SK-N-SH (cell line): ENCODE data around the gene ZNF564. TPM values are rescaled to one million over a fixed set of nuclear protein-coding genes. Genes with fewer than 3 reads are reported as not detected.
A peak's percentile ranks its signal among the peaks of the same experiment; 100 is the strongest.

Experiments used
- CTCF ChIA-PET: fragments of 300-600, 350-600 bp; formaldehyde crosslinking; extraction: SDS; loops from one replicate; lab custom pipeline; 2021; lab: Yijun Ruan, JAX
- POLR2A ChIA-PET: fragments of 350-600 bp; sonication (Branson Sonifier 250); formaldehyde crosslinking; extraction: SDS; loops from one replicate; lab custom pipeline; 2020; ENCODE audit warnings: antibody characterized with exemption, inconsistent platforms; lab: Yijun Ruan, JAX
- DNase-seq: peaks from one replicate; pipeline ENCODE4 v3.0.0; 2012
- H2AFZ ChIP-seq: fragments of 200-600 bp; sonication (generic); 2 replicates; pipeline ENCODE4 v1.8.1; 2016; ENCODE audit warnings: antibody characterized with exemption, mild to moderate bottlenecking, low read depth
- H3F3A ChIP-seq: fragments of 200-600 bp; sonication (generic); replicated peaks from 2 replicates; pipeline ENCODE3; 2016; ENCODE audit warnings: antibody characterized with exemption, mild to moderate bottlenecking; ENCODE audit not compliant: insufficient read depth
- H3K27ac ChIP-seq, 2 experiments: fragments of 200-500 bp in 1 of 2; fragments of 200-600 bp in 1 of 2; sonication (Bioruptor generic) in 1 of 2; sonication (generic), shearing (Covaris generic) in 1 of 2; 2 replicates each; pipeline versions ENCODE4 v1.5.1 to v1.6.1; 2014 to 2016; ENCODE audit warnings: low read depth in 2 of 2, inconsistent platforms in 1 of 2, low read length in 1 of 2, mild to moderate bottlenecking in 1 of 2, mixed read lengths in 1 of 2
- H3K27me3 ChIP-seq: fragments of 200-600 bp; sonication (generic), shearing (Covaris generic); 2 replicates; pipeline ENCODE4 v1.6.1; 2016; ENCODE audit warnings: mixed run types; ENCODE audit not compliant: insufficient read depth
- H3K36me3 ChIP-seq, 2 experiments: fragments of 200-500 bp in 1 of 2; fragments of 200-600 bp in 1 of 2; sonication (Bioruptor generic) in 1 of 2; sonication (generic) in 1 of 2; replicated peaks in 1 of 2; 2 replicates each; pipeline versions ENCODE3 to v1.5.1; 2014 to 2016; ENCODE audit warnings: low read length in 1 of 2, mild to moderate bottlenecking in 1 of 2; ENCODE audit not compliant: insufficient read depth in 2 of 2, control insufficient read depth in 1 of 2
- H3K4me1 ChIP-seq, 2 experiments: fragments of 200-500 bp in 1 of 2; fragments of 200-600 bp in 1 of 2; sonication (Bioruptor generic) in 1 of 2; sonication (generic), shearing (Covaris generic) in 1 of 2; 2 replicates each; pipeline versions ENCODE4 v1.5.1 to v1.6.1; 2014 to 2016; ENCODE audit warnings: low read depth in 1 of 2, low read length in 1 of 2, mixed run types in 1 of 2; ENCODE audit not compliant: insufficient read depth in 2 of 2, control insufficient read depth in 1 of 2
- H3K4me2 ChIP-seq: fragments of 200-600 bp; sonication (generic), shearing (Covaris generic); 2 replicates; pipeline ENCODE4 v1.6.1; 2017; ENCODE audit warnings: mixed run types
- H3K4me3 ChIP-seq, 2 experiments: fragments of 200-500 bp in 1 of 2; fragments of 200-600 bp in 1 of 2; sonication (Bioruptor generic) in 1 of 2; sonication (generic), shearing (Covaris generic) in 1 of 2; 2 replicates each; pipeline versions ENCODE4 v1.5.1 to v1.8.1; 2014 to 2016; ENCODE audit warnings: low read depth in 2 of 2, inconsistent platforms in 1 of 2, low read length in 1 of 2, mild to moderate bottlenecking in 1 of 2, mixed read lengths in 1 of 2, moderate library complexity in 1 of 2
- H3K79me2 ChIP-seq: fragments of 200-600 bp; sonication (generic); 2 replicates; pipeline ENCODE4 v1.8.1; 2017; ENCODE audit warnings: mild to moderate bottlenecking; ENCODE audit not compliant: insufficient read depth
- H3K9ac ChIP-seq: fragments of 200-600 bp; sonication (generic); 2 replicates; pipeline ENCODE4 v1.6.1; 2017; ENCODE audit warnings: mixed run types
- H3K9me2 ChIP-seq: fragments of 200-600 bp; sonication (generic); 2 replicates; pipeline ENCODE4 v1.6.1; 2017; ENCODE audit warnings: mixed run types
- H3K9me3 ChIP-seq: fragments of 200-600 bp; sonication (generic); 2 replicates; pipeline ENCODE4 v1.6.1; 2017; ENCODE audit warnings: mixed run types, mild to moderate bottlenecking, moderate library complexity
- H4K20me1 ChIP-seq: fragments of 200-600 bp; sonication (generic); 2 replicates; pipeline ENCODE4 v1.6.1; 2017; ENCODE audit warnings: mild to moderate bottlenecking, mixed run types; ENCODE audit not compliant: insufficient read depth
- CTCF ChIP-seq: fragments of 200-600 bp; sonication (generic); IDR thresholded peaks from 2 replicates; pipeline ENCODE4 v1.6.1; 2017; ENCODE audit warnings: antibody characterized with exemption, mild to moderate bottlenecking, moderate library complexity
- EZH2phosphoT487 ChIP-seq: fragments of 200-600 bp; sonication (generic); IDR thresholded peaks from 2 replicates; pipeline ENCODE4 v1.6.1; 2017; ENCODE audit warnings: low read depth, mixed run types, mild to moderate bottlenecking, antibody characterized with exemption, moderate library complexity, borderline replicate concordance
- FOXM1 ChIP-seq: IDR thresholded peaks from 2 replicates; pipeline ENCODE4 v1.4.0; 2012; ENCODE audit warnings: low read depth, mild to moderate bottlenecking
- GABPA ChIP-seq: IDR thresholded peaks from 2 replicates; pipeline ENCODE4 v1.4.0; 2012; ENCODE audit warnings: low read depth, mild to moderate bottlenecking
- POLR2AphosphoS5 ChIP-seq: IDR thresholded peaks from 2 replicates; pipeline ENCODE4 v1.6.1; 2012; ENCODE audit warnings: low read depth, low read length
- RAD21 ChIP-seq: IDR thresholded peaks from 2 replicates; pipeline ENCODE4 v1.6.1; 2012; ENCODE audit warnings: mild to moderate bottlenecking, low read length
- SMC3 ChIP-seq: IDR thresholded peaks from 2 replicates; pipeline ENCODE4 v1.6.1; 2012; ENCODE audit warnings: low read depth, low read length, improper control_type of control experiment
- TAF1 ChIP-seq: IDR thresholded peaks from 2 replicates; pipeline ENCODE4 v1.6.1; 2012; ENCODE audit warnings: low read depth, mild to moderate bottlenecking, low read length, moderate library complexity, borderline replicate concordance
- ZBTB33 ChIP-seq: IDR thresholded peaks from 2 replicates; pipeline ENCODE4 v1.4.0; 2012; ENCODE audit warnings: low read depth, borderline replicate concordance
- WGBS: methylation state at CpG from one replicate; pipeline ENCODE4 v1.1.6; 2017; ENCODE audit warnings: low lambda C conversion rate; 5-methylcytosine and 5-hydroxymethylcytosine counted together
- polyA plus RNA-seq, 3 experiments: library from polyadenylated mRNA; depleted of rRNA; stranded (reverse); fragments of >200 nt; gene quantifications; 2 replicates each; pipeline ENCODE4 v1.2.3, GENCODE V29; 2012
- TF ChIP-seq, protein P1 (sequence below): fragments of 150-350 bp; IDR thresholded peaks from 2 replicates; pipeline ENCODE4 v1.6.1; 2016; ENCODE audit warnings: mild to moderate bottlenecking, low read depth, low read length

Gene ZNF564
- polyA plus RNA-seq, 1 of the 3 experiments (the other 2 are of a cell fraction) = 1.3 TPM

- peaks cover 0 to 2% of the 10 kb centered on the region in 2 experiments; a peak in 1 of 4 replicates for H3K4me1 ChIP-seq
- peak; percentile 15 for DNase-seq
- 89% methylated on average over 36 of the region's 39 CpGs for WGBS
- POLR2A ChIA-PET = no interaction called here
- H2AFZ ChIP-seq = no peak overlapping the region
- H3K27ac ChIP-seq = no peak overlapping the region
- H3K36me3 ChIP-seq = no peaks in the 10 kb centered on the region
- H3K9me2 ChIP-seq = no peaks in the 10 kb centered on the region
- no peaks in the 10 kb centered on the region for H3K27me3 ChIP-seq
- H3K4me2 ChIP-seq = no peak overlapping the region
- peaks cover 17% of the 10 kb centered on the region for H3F3A ChIP-seq
- TF ChIP-seq, protein P1, sequence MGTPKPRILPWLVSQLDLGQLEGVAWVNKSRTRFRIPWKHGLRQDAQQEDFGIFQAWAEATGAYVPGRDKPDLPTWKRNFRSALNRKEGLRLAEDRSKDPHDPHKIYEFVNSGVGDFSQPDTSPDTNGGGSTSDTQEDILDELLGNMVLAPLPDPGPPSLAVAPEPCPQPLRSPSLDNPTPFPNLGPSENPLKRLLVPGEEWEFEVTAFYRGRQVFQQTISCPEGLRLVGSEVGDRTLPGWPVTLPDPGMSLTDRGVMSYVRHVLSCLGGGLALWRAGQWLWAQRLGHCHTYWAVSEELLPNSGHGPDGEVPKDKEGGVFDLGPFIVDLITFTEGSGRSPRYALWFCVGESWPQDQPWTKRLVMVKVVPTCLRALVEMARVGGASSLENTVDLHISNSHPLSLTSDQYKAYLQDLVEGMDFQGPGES = no peak
- TF ChIP-seq TAF1 (no peak), FOXM1 (no peak), SMC3 (no peak), RAD21 (no peak), EZH2phosphoT487 (no peak)
- no peak overlapping the region for H3K9ac ChIP-seq
- H3K9me3 ChIP-seq = no peaks in the 10 kb centered on the region
- CTCF ChIA-PET = interaction anchor here (0.9 kb wide), 1 partner anchor 14 kb away, joined by 3 read pairs; no protein-coding TSS in a partner anchor
- H3K4me3 ChIP-seq = no peak overlapping the region
- H3K79me2 ChIP-seq = peaks cover 4% of the 10 kb centered on the region
- no peaks in the 10 kb centered on the region for H4K20me1 ChIP-seq
Measured at GRCh38 chr19:12555456-12555930, 4.2 kb upstream of the ZNF564 start.

DNA sequence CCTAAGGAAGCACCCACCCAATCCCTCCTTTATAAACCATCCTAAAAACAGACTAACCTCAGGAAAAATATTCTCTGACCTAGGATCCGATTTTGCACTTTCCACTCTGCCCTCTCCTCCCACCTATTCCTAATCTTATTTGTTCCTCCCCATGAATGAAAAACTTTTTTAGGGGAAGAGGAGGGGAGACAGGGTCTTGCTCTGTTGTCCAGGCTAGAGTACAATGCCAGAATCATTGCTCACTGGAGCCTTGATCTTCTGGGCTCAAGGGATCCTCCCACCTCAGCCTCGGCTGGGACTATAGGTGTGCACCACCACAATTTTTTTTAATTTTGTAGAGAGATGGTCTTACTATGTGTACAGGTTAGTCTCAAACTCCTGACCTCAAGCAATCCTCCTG lies 4.4 kb downstream of the ZNF564 start:
- H4K20me1 ChIP-seq = peaks cover 3% of the 10 kb centered on the region; the same call in 1 of the 2 replicates
- no peak overlapping the region for H3K4me3 ChIP-seq
- CTCF ChIA-PET = no interaction called here
- peaks cover 0 to 45% of the 10 kb centered on the region in 2 experiments for H3K36me3 ChIP-seq
- DNase-seq = no peak
- 72% methylated on average over 2 of the region's 2 CpGs for WGBS
- no peaks in the 10 kb centered on the region for H3K9me2 ChIP-seq
- H3K27me3 ChIP-seq = no peaks in the 10 kb centered on the region
- H2AFZ ChIP-seq = no peak overlapping the region
- no peak for TF ChIP-seq FOXM1
- TF ChIP-seq ZBTB33 = no peak
- TF ChIP-seq TAF1 = no peak
- TF ChIP-seq POLR2AphosphoS5 = no peak
- no peak for TF ChIP-seq GABPA
- TF ChIP-seq CTCF = no peak
- H3K27ac ChIP-seq = no peak overlapping the region
- H3K79me2 ChIP-seq = peaks cover 87% of the 10 kb centered on the region
- no peak overlapping the region for H3K9ac ChIP-seq
- H3F3A ChIP-seq = peaks cover 11% of the 10 kb centered on the region
- H3K4me1 ChIP-seq = peaks cover 0 to 5% of the 10 kb centered on the region in 2 experiments; a peak in 1 of 4 replicates
- H3K9me3 ChIP-seq = no peaks in the 10 kb centered on the region
- H3K4me2 ChIP-seq = no peak overlapping the region
- POLR2A ChIA-PET = no interaction called here
